HepG2 (cell line): Measurements from ENCODE around the gene TBKBP1. TPM values are rescaled to one million over a fixed set of nuclear protein-coding genes. Genes with fewer than 3 reads are reported as not detected.

ENCODE experiments used
- ATAC-seq: fragments of 200-7000 bp; cut with Tn5 transposase; 3 replicates; pipeline ENCODE4 v1.9.1; 2020; ENCODE audit warnings: mild to moderate bottlenecking, moderate library complexity
- BruUV-seq: library from RNA; stranded (reverse); fragments of 400-500 nt; replicated peaks from 2 replicates; lab custom pipeline; 2021; lab: Mats Ljungman, UMichigan
- CTCF ChIA-PET: fragments of 300-600 bp; formaldehyde crosslinking; extraction: SDS; loops from one replicate; lab custom pipeline; 2021; ENCODE audit warnings: low total read pairs, inconsistent platforms, low intra/inter-chr PET ratio; lab: Yijun Ruan, JAX
- POLR2A ChIA-PET: fragments of 350-600 bp; sonication (Branson Sonifier 250); formaldehyde crosslinking; loops from one replicate; lab custom pipeline; 2020; ENCODE audit warnings: antibody characterized with exemption, inconsistent platforms; lab: Yijun Ruan, JAX
- DNase-seq: peaks from one replicate; pipeline ENCODE4 v3.0.0-alpha.2; 2015; ENCODE audit warnings: low spot score
- FAIRE-seq: peaks from 3 replicates; lab custom pipeline; 2011; peaks lifted over from hg19 to GRCh38; lab: Jason Lieb, UNC
- H2AFZ ChIP-seq: one replicate; pipeline ENCODE4 v1.6.1; 2011; ENCODE audit warnings: low read length, inconsistent platforms
- H3K27ac ChIP-seq: fragments of 300-600 bp; 3 replicates; pipeline ENCODE4 v1.8.0; 2011; ENCODE audit warnings: mixed run types, mild to moderate bottlenecking, mixed read lengths, low read length, inconsistent platforms; ENCODE audit not compliant: insufficient read depth; ENCODE audit errors: extremely low read length
- H3K27me3 ChIP-seq, 2 experiments: fragments of 200-600 bp in 1 of 2; 2 replicates in 1 of 2; 3 replicates in 1 of 2; pipeline versions ENCODE4 v1.6.0 to v1.8.0; 2011; ENCODE audit warnings: low read length in 2 of 2, mild to moderate bottlenecking in 2 of 2, moderate library complexity in 2 of 2, inconsistent platforms in 1 of 2; ENCODE audit not compliant: insufficient read depth in 2 of 2, control insufficient read depth in 1 of 2
- H3K36me3 ChIP-seq, 2 experiments: fragments of 200-600 bp in 1 of 2; replicated peaks in 1 of 2; 2 replicates in 1 of 2; 3 replicates in 1 of 2; pipeline versions ENCODE4 v1.5.1 to v1.8.0; 2011; ENCODE audit warnings: low read length in 2 of 2, inconsistent platforms in 1 of 2; ENCODE audit not compliant: insufficient read depth in 2 of 2, control insufficient read depth in 1 of 2
- H3K4me1 ChIP-seq: 2 replicates; pipeline ENCODE4 v1.5.1; 2012; ENCODE audit warnings: low read length, inconsistent platforms; ENCODE audit not compliant: insufficient read depth
- H3K4me2 ChIP-seq: 2 replicates; pipeline ENCODE4 v1.6.0; 2011; ENCODE audit warnings: low read depth, low read length, inconsistent platforms
- H3K4me3 ChIP-seq, 3 experiments: fragments of 200-600 bp in 1 of 3; sonication (generic), shearing (Covaris generic) in 1 of 3; replicated peaks in 1 of 3; 2 replicates each; pipeline ENCODE4 v1.5.1; 2011 to 2016; ENCODE audit warnings: low read length in 3 of 3, inconsistent platforms in 2 of 3, low read depth in 2 of 3, mild to moderate bottlenecking in 2 of 3, control low read depth in 1 of 3, mixed read lengths in 1 of 3; ENCODE audit not compliant: insufficient read depth in 1 of 3
- H3K79me2 ChIP-seq: one replicate; pipeline ENCODE4 v1.6.1; 2011; ENCODE audit warnings: low read length, inconsistent platforms; ENCODE audit not compliant: insufficient read depth
- H3K9ac ChIP-seq: 2 replicates; pipeline ENCODE4 v1.6.0; 2011; ENCODE audit warnings: mild to moderate bottlenecking, low read depth, low read length, inconsistent platforms; ENCODE audit not compliant: insufficient read depth
- H3K9me3 ChIP-seq: 2 replicates; pipeline ENCODE4 v1.5.1; 2012; ENCODE audit warnings: mild to moderate bottlenecking, low read length
- H4K20me1 ChIP-seq: 2 replicates; pipeline ENCODE4 v1.6.0; 2011; ENCODE audit warnings: inconsistent platforms, mild to moderate bottlenecking, low read length, moderate library complexity; ENCODE audit not compliant: insufficient read depth
- CC2D1A ChIP-seq: sonication (generic); formaldehyde crosslinking; IDR thresholded peaks from 2 replicates; pipeline ENCODE4 v1.8.1; 2023; ENCODE audit warnings: mild to moderate bottlenecking, missing genetic modification reagents
- HCFC1 ChIP-seq: fragments of 150-350 bp; IDR thresholded peaks from 2 replicates; pipeline ENCODE4 v1.6.1; 2014; ENCODE audit warnings: low read depth, low read length
- JUND ChIP-seq: sonication (generic); formaldehyde crosslinking; IDR thresholded peaks from 2 replicates; pipeline ENCODE4 v1.8.0; 2022; ENCODE audit warnings: mild to moderate bottlenecking, missing genetic modification reagents
- ZBTB40 ChIP-seq, 2 experiments: fragments of 450-650 bp in 1 of 2; sonication (generic) in 1 of 2; formaldehyde crosslinking in 1 of 2; IDR thresholded peaks; 2 replicates each; pipeline versions ENCODE4 v1.6.1 to v1.8.0; 2016 to 2022; ENCODE audit warnings: antibody characterized with exemption in 1 of 2, mild to moderate bottlenecking in 1 of 2, missing genetic modification reagents in 1 of 2
- whole genome bisulfite sequencing: methylation state at CpG from one replicate; pipeline ENCODE4 v1.1.6; 2017; ENCODE audit warnings: low lambda C conversion rate; 5-methylcytosine and 5-hydroxymethylcytosine counted together
- in situ Hi-C: cut with HindIII; loops from 2 replicates; pipeline ENCODE4 v1.10.0; 2017; ENCODE audit warnings: low pct_unique_long_range_greater_than_20kb; ENCODE audit not compliant: extremely low pct_ligation_motif_present
- intact Hi-C: fragments of 100-400 bp; cut with micrococcal nuclease; formaldehyde crosslinking; loops from one replicate; pipeline ENCODE4 v1.10.0; 2022; ENCODE audit not compliant: unreplicated experiment
- polyA plus RNA-seq, 8 experiments: library from polyadenylated mRNA; depleted of rRNA in 3 of 8; stranded (reverse) in 7 of 8; unstranded in 1 of 8; fragments of >200 nt; fragmentation: Illumina TruSeq in 4 of 8; extraction: Trizol in 4 of 8; gene quantifications; 2 replicates each; pipeline versions ENCODE4 v1.2.1 to v1.2.3, GENCODE V29; 2011 to 2016; ENCODE audit warnings: low read depth in 4 of 8, missing spikeins in 1 of 8, mixed read lengths in 1 of 8; ENCODE audit not compliant: insufficient read depth in 1 of 8
- total RNA-seq, 5 experiments: library from RNA; depleted of rRNA; stranded (reverse); fragments of >200 nt; fragmentation: Illumina TruSeq; extraction: Trizol; gene quantifications; 2 replicates each; pipeline ENCODE4 v1.2.3, GENCODE V29; 2016; ENCODE audit warnings: low read depth in 1 of 5

The TBKBP1 gene
- total and polyA plus RNA-seq, 2 of the 13 experiments (the other 11 are each of a cell fraction or from before 2014, with no cell fraction given) = 2.6 to 7.0 TPM

GRCh38 chr17:47676510-47677165, 17.3 kb upstream of the TBKBP1 start:
- no peak overlapping the region for H3K9ac ChIP-seq
- in situ Hi-C loops (no loop called here), intact Hi-C loops (no loop called here)
- peaks cover 57 to 91% of the 10 kb centered on the region in 2 experiments for H3K36me3 ChIP-seq
- DNase-seq = no peak
- no peaks in the 10 kb centered on the region; the same call in 1 of the 2 replicates for H4K20me1 ChIP-seq
- BruUV-seq = no TSS peak
- POLR2A ChIA-PET = interaction anchor here (0.6 to 1.3 kb wide), 3 partner anchors 16 to 74 kb away, joined by 3 read pairs; no protein-coding TSS in a partner anchor
- H3K9me3 ChIP-seq = no peaks in the 10 kb centered on the region
- H3K4me2 ChIP-seq = no peak overlapping the region
- no peak overlapping the region for H3K27ac ChIP-seq
- TF ChIP-seq JUND (CRISPR knock-in tag) = no peak
- TF ChIP-seq HCFC1 = no peak
- TF ChIP-seq ZBTB40 (IDR thresholded peaks at IDR 0.05) = peak; percentile 48; the same call in 1 of the 2 replicates
- no peak for TF ChIP-seq ZBTB40 (CRISPR knock-in tag; IDR thresholded peaks at IDR 0.05)
- TF ChIP-seq CC2D1A (CRISPR knock-in tag) = no peak
- no peak for FAIRE-seq
- no peak overlapping the region for H3K4me3 ChIP-seq
- H2AFZ ChIP-seq = no peak overlapping the region
- WGBS = 94% methylated on average over 7 of the region's 7 CpGs
- CTCF ChIA-PET = no interaction called here
- ATAC-seq = no peak
- no peaks in the 10 kb centered on the region for H3K79me2 ChIP-seq
- no peaks in the 10 kb centered on the region for H3K4me1 ChIP-seq
- no peaks in the 10 kb centered on the region for H3K27me3 ChIP-seq
